ENCODE data around the gene SERGEF.

DNA sequence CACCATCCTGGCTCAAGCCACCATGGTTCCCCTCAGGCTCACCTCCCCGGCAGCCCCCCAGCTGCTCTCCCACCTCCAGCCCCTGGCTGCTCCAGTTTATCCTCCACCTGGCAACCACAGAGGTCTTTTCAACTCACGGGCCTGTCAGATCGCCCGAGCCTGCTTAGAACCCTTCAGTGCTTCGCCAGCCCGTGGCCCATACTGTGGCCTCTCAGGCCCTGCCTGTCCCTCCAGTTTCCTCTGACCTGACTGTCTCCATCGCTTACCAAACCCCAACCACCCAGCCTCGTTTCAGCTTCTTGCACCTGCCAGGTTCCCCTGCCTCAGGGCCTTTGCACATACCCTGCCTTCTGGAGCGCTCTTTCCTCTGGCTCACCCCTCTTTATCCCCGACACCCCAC lies 271.4 kb downstream of the SERGEF start:
- TF ChIP-seq CTCF (IDR thresholded peaks at IDR 0.05) (no peak), POLR2A (IDR thresholded peaks at IDR 0.05) (no peak)
